Tibial nerve (tissue), 4 donors: ENCODE measurements around the gene PRG2. TPM values are rescaled to one million over a fixed set of nuclear protein-coding genes. Genes with fewer than 3 reads are reported as not detected.

Experiments
- DNase-seq, 2 donors: peaks; one replicate each; pipeline ENCODE4 v3.0.0-alpha.2; 2019; ENCODE audit warnings: low spot score in 2 of 2
- H3K27ac ChIP-seq, 4 donors: fragments of 200-600 bp; sonication (generic) in 3 of 4; one replicate each; pipeline ENCODE4 v1.5.1; 2017 to 2019; ENCODE audit warnings: mild to moderate bottlenecking in 1 of 4
- H3K27me3 ChIP-seq, 2 donors: fragments of 200-600 bp; sonication (generic) in 1 of 2; one replicate each; pipeline versions ENCODE4 v1.5.1 to v1.6.0; 2017 to 2019
- H3K36me3 ChIP-seq, 3 donors: fragments of 200-600 bp; sonication (generic); one replicate each; pipeline ENCODE4 v1.5.1; 2018 to 2019
- H3K4me1 ChIP-seq, 4 donors: fragments of 200-600 bp; sonication (generic) in 3 of 4; one replicate each; pipeline ENCODE4 v1.5.1; 2017 to 2019
- H3K4me3 ChIP-seq, 4 donors: fragments of 200-600 bp; sonication (generic) in 3 of 4; one replicate each; pipeline ENCODE4 v1.5.1; 2017 to 2019; ENCODE audit warnings: mild to moderate bottlenecking in 1 of 4, moderate library complexity in 1 of 4
- H3K9me3 ChIP-seq, 4 donors: fragments of 200-600 bp; sonication (generic) in 3 of 4; one replicate each; pipeline ENCODE4 v1.5.1; 2017 to 2019
- CTCF ChIP-seq, 5 experiments: fragments of 200-600 bp in 3 of 5; fragments of 450-650 bp in 2 of 5; sonication (generic) in 3 of 5; IDR thresholded peaks; one replicate each; pipeline ENCODE4 v1.5.1; 2016 to 2019; ENCODE audit warnings: antibody characterized with exemption in 5 of 5, mild to moderate bottlenecking in 3 of 5, moderate library complexity in 2 of 5
- EP300 ChIP-seq, 2 donors: sonication (generic); formaldehyde crosslinking; IDR thresholded peaks; one replicate each; pipeline ENCODE4 v1.6.1; 2017; ENCODE audit warnings: antibody characterized with exemption in 2 of 2, mild to moderate bottlenecking in 1 of 2
- POLR2A ChIP-seq, 2 donors: fragments of 450-650 bp; IDR thresholded peaks; one replicate each; pipeline ENCODE4 v1.6.1; 2017; ENCODE audit warnings: antibody characterized with exemption in 2 of 2, mild to moderate bottlenecking in 2 of 2, moderate library complexity in 2 of 2
- WGBS, 2 donors: methylation state at CpG; one replicate each; pipeline ENCODE4 v1.1.5; 2018; 5-methylcytosine and 5-hydroxymethylcytosine counted together
- total RNA-seq, 4 donors: library from RNA; depleted of rRNA; stranded (reverse); fragments of >200 nt; gene quantifications; one replicate each; pipeline ENCODE4 v1.1.0, GENCODE V29; 2016

Gene PRG2
- total RNA-seq, 4 donors from 2014 or later: 0.39 TPM; not detected in 3

- Histone ChIP-seq H3K27me3 (no peaks in the 10 kb centered on the region), H3K4me3 (no peak overlapping the region), H3K4me1 (peaks cover 0 to 17% (median 0%) of the 10 kb centered on the region in 4 donors), H3K27ac (no peak overlapping the region), H3K36me3 (peaks cover 0 to 85% (median 0%) of the 10 kb centered on the region in 3 donors), H3K9me3 (no peaks in the 10 kb centered on the region)
- TF ChIP-seq POLR2A (IDR thresholded peaks at IDR 0.05) (no peak), CTCF (IDR thresholded peaks at IDR 0.05) (no peak), EP300 (IDR thresholded peaks at IDR 0.05) (no peak)
- WGBS, 2 donors: 90 to 96% methylated on average over 8 of the region's 8 CpGs
- DNase-seq: no peak
Measured at GRCh38 chr11:57407941-57408475, 17.6 kb upstream of the PRG2 start.

GRCh38 chr11:57407010-57407920 lies 16.8 kb upstream of the PRG2 start:
- Histone ChIP-seq H3K4me1 (peaks cover 0 to 17% (median 0%) of the 10 kb centered on the region in 4 donors), H3K27ac (peak overlapping the region in 2 of 4 donors; percentile 50 to 54), H3K27me3 (no peaks in the 10 kb centered on the region), H3K36me3 (peaks cover 0 to 77% (median 0%) of the 10 kb centered on the region in 3 donors), H3K4me3 (no peak overlapping the region), H3K9me3 (no peaks in the 10 kb centered on the region)
- no peak for DNase-seq
- no peak for TF ChIP-seq EP300 (IDR thresholded peaks at IDR 0.05)
- TF ChIP-seq POLR2A (IDR thresholded peaks at IDR 0.05): no peak
- no peak for TF ChIP-seq CTCF (IDR thresholded peaks at IDR 0.05)
- WGBS, 2 donors: 72 to 81% methylated on average over 9 of the region's 9 CpGs

- WGBS, 2 donors: 69 to 72% methylated on average over 4 of the region's 4 CpGs
- peak in 1 of 2 donors; percentile 13 for DNase-seq
- Histone ChIP-seq H3K4me3 (no peak overlapping the region), H3K27ac (peak overlapping the region in 2 of 4 donors; percentile 50 to 54), H3K4me1 (peaks cover 0 to 17% (median 0%) of the 10 kb centered on the region in 4 donors), H3K27me3 (no peaks in the 10 kb centered on the region), H3K9me3 (no peaks in the 10 kb centered on the region), H3K36me3 (peaks cover 0 to 69% (median 0%) of the 10 kb centered on the region in 3 donors)
- TF ChIP-seq EP300 (IDR thresholded peaks at IDR 0.05) (no peak), CTCF (IDR thresholded peaks at IDR 0.05) (no peak), POLR2A (IDR thresholded peaks at IDR 0.05) (no peak)
Measured at GRCh38 chr11:57406337-57406904, 16.0 kb upstream of the PRG2 start.

- no peak overlapping the region for H3K27ac ChIP-seq
- no peaks in the 10 kb centered on the region for H3K9me3 ChIP-seq
- 85 to 88% methylated on average over 4 of the region's 4 CpGs for WGBS, 2 donors
Measured at GRCh38 chr11:57405271-57405860, 14.9 kb upstream of the PRG2 start.

More at GRCh38 chr11:57405271-57405860, 14.9 kb upstream of the PRG2 start:
- TF ChIP-seq CTCF (IDR thresholded peaks at IDR 0.05) (no peak), POLR2A (IDR thresholded peaks at IDR 0.05) (no peak), EP300 (IDR thresholded peaks at IDR 0.05) (no peak)
- Histone ChIP-seq H3K36me3 (peaks cover 0 to 61% (median 0%) of the 10 kb centered on the region in 3 donors), H3K4me1 (peaks cover 0 to 17% (median 0%) of the 10 kb centered on the region in 4 donors), H3K27me3 (no peaks in the 10 kb centered on the region), H3K4me3 (no peak overlapping the region)
- no peak for DNase-seq
